ENCODE measurements around the gene CAPZB.
"Not testable (repeated sequence)": the region's sequence is repeated elsewhere in the genome, so short reads cannot be mapped to it uniquely, and the experiment has no call there.

GRCh38 chr1:19509647-19510046, 24.3 kb upstream of the CAPZB start:
- TF ChIP-seq POLR2A, POLR2AphosphoS5 (IDR thresholded peaks at IDR 0.05): not testable (repeated sequence)

All from breast epithelium (tissue), 3 donors.